AG09309 (cell line): Measurements from ENCODE around the gene PPP6R2.
"Not testable (repeated sequence)": the region's sequence is repeated elsewhere in the genome, so short reads cannot be mapped to it uniquely, and the experiment has no call there.

Source experiments
- DNase-seq: peaks from one replicate; pipeline ENCODE4 v3.0.0-alpha.2; 2010; ENCODE audit warnings: low read depth
- H3K4me3 ChIP-seq: 2 replicates; pipeline ENCODE4 v1.5.1; 2011; ENCODE audit warnings: mild to moderate bottlenecking, low read depth, low read length, moderate library complexity; ENCODE audit not compliant: control insufficient read depth
- TF ChIP-seq, protein P1 (sequence below): IDR thresholded peaks from 2 replicates; pipeline ENCODE4 v1.5.1; 2011; ENCODE audit warnings: mild to moderate bottlenecking, low read depth, low read length, inconsistent platforms; ENCODE audit not compliant: insufficient read depth, control insufficient read depth; ENCODE audit errors: missing control alignments

Gene PPP6R2

DNA sequence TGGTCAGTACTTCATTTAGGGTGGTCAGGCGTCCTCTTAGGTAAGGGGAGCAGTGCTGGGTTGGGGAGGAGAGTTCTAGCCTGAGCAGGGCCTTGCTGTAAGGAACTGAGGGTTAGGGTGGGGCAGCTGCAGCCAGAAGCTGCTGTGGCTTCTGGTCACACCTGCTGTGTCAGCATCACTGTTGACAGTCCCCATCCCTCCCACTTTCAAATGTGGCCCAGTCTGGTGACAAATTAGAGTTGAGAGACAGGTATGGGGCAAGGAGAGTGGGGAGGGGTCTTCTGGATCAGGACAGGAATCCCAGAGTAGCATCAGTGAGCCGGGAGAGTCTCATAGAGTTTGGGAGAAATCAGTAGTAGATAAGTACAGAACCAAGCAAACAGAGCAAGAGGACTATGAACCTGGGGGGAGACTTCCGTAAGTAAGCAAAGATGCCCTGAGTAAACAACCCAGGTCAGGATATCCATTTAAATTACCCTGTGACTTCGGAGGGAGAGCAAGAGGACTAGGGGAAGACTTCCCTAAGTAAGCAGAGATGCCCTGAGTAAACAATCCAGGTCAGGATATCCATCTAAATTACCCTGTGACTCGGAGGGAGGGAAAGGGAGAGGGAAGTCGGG is 53.7 kb downstream of the PPP6R2 start:
- no peak overlapping the region for H3K4me3 ChIP-seq
- DNase-seq, result no peak

GRCh38 chr22:50397371-50398060 is 54.4 kb downstream of the PPP6R2 start:
- not testable (repeated sequence) for DNase-seq, H3K4me3 ChIP-seq

More for the DNA sequence above, 53.7 kb downstream of the PPP6R2 start:
- TF ChIP-seq, protein P1, sequence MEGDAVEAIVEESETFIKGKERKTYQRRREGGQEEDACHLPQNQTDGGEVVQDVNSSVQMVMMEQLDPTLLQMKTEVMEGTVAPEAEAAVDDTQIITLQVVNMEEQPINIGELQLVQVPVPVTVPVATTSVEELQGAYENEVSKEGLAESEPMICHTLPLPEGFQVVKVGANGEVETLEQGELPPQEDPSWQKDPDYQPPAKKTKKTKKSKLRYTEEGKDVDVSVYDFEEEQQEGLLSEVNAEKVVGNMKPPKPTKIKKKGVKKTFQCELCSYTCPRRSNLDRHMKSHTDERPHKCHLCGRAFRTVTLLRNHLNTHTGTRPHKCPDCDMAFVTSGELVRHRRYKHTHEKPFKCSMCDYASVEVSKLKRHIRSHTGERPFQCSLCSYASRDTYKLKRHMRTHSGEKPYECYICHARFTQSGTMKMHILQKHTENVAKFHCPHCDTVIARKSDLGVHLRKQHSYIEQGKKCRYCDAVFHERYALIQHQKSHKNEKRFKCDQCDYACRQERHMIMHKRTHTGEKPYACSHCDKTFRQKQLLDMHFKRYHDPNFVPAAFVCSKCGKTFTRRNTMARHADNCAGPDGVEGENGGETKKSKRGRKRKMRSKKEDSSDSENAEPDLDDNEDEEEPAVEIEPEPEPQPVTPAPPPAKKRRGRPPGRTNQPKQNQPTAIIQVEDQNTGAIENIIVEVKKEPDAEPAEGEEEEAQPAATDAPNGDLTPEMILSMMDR, result no peak

DNA sequence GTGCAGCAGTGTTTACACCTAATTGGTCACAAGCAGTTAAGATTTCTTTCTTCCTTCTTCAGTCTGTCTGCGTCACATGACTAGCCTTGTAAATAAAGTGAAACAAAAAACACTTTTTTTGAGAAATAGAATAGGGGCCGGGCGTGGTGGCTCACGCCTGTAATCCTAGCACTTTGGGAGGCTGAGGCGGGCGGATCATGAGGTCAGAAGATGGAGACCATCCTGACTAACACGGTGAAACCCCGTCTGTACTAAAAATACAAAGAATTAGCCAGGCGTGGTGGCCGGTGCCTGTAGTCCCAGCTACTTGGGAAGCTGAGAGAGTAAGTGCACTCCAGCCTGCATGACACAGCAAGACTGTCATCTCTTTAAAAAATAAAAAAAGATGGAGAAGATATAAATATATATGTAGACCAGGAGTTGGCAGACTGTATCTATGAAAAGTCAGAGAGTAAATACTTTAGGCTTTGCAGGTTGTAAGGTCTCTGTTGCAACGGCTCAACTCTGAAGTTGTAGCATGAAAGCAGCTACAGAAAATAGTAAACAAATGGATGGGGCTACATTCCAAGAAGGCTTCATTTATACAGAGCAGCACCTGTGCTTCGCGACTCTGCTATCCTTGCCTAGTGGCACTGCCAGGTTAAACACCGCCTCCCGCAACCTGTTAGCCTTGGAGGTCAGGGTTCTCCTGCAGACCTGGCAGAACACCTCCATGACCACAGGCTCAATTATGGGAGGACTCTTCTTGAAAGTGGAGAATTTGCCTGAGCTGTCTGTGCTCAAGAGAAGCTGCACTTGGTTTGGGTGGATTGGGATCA is 55.9 kb downstream of the PPP6R2 start:
- H3K4me3 ChIP-seq, result no peak overlapping the region
- no peak for DNase-seq
- TF ChIP-seq, protein P1, result no peak

GRCh38 chr22:50399751-50400331 is 56.7 kb downstream of the PPP6R2 start:
- TF ChIP-seq, protein P1, result peak; percentile 49
- DNase-seq, result no peak
- no peak overlapping the region for H3K4me3 ChIP-seq

DNA sequence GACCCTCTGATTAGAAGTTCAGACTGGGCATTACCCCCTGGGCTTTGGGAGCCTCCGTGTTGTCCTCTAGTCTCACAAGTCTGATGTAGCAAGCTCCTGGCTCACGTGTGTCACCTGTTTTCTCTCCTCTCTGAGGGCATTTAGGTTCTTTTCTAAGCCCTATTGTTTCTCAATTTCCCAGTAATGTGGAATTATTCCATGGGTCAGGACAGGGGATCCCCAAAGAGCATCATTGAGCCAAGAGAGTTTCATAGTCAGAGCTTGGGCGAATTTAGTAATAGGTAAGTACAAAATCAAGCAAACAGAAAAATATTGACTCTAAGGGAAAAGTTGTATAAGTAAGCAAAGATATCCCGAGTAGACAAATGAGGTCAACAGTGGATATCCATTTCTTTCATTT is 57.3 kb downstream of the PPP6R2 start:
- TF ChIP-seq, protein P1, result no peak
- no peak for DNase-seq
- H3K4me3 ChIP-seq, result no peak overlapping the region

- no peak for DNase-seq
- H3K4me3 ChIP-seq, result no peak overlapping the region
- TF ChIP-seq, protein P1, result no peak
Measured at GRCh38 chr22:50400931-50401330, 57.8 kb downstream of the PPP6R2 start.

DNA sequence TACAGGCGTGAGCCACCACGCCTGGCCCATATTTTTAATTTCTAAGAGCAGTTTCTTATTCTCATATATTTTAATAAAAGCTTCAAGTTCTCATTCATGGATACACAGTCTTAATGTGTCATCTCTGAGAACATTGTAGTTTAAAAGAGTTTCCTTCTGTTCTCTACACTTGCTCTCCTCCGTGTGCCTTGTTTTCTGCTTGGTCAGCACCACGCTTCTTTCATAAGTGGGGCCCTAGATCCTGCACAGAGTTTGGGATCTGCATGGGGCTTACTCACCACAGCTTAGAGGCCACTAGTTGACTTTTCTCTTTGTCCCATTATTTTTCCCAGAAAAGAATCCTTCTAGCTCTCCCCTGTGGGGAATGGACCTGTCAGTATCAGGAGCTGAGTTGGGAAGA is 58.8 kb downstream of the PPP6R2 start:
- TF ChIP-seq, protein P1, result no peak

More for the DNA sequence above, 58.8 kb downstream of the PPP6R2 start:
- DNase-seq, result no peak
- no peak overlapping the region for H3K4me3 ChIP-seq
